GM23338 (cell line): ENCODE measurements around the gene DELE1. TPM values are rescaled to one million over a fixed set of nuclear protein-coding genes. Genes with fewer than 3 reads are reported as not detected.

ENCODE experiments used
- ATAC-seq: fragments of 200-7000 bp; cut with Tn5 transposase; 3 replicates; pipeline ENCODE4 v1.9.1; 2020
- DNase-seq: peaks from one replicate; pipeline ENCODE4 v3.0.0-alpha.2; 2015; ENCODE audit warnings: low spot score
- H2AFZ ChIP-seq: fragments of 200-600 bp; sonication (generic); 2 replicates; pipeline ENCODE4 v1.8.0; 2016; ENCODE audit warnings: antibody characterized with exemption, mild to moderate bottlenecking, moderate library complexity
- H3F3A ChIP-seq: fragments of 200-600 bp; sonication (generic); replicated peaks from 2 replicates; pipeline ENCODE4 v1.8.0; 2017; ENCODE audit warnings: antibody characterized with exemption, mixed run types, low read depth
- H3K27ac ChIP-seq: fragments of 200-600 bp; sonication (generic); 2 replicates; pipeline ENCODE4 v1.6.1; 2016; ENCODE audit warnings: low read depth
- H3K27me3 ChIP-seq: fragments of 200-600 bp; sonication (generic); 2 replicates; pipeline ENCODE4 v1.8.0; 2016; ENCODE audit warnings: mild to moderate bottlenecking, mixed run types, moderate library complexity; ENCODE audit not compliant: insufficient read depth
- H3K36me3 ChIP-seq: fragments of 200-600 bp; sonication (generic); 2 replicates; pipeline ENCODE4 v1.8.0; 2016; ENCODE audit warnings: mild to moderate bottlenecking; ENCODE audit not compliant: insufficient read depth
- H3K4me1 ChIP-seq: fragments of 200-600 bp; sonication (generic); 2 replicates; pipeline ENCODE4 v1.8.0; 2016; ENCODE audit warnings: mild to moderate bottlenecking, moderate library complexity; ENCODE audit not compliant: insufficient read depth
- H3K4me2 ChIP-seq: fragments of 200-600 bp; sonication (generic); 2 replicates; pipeline ENCODE4 v1.7.1; 2017; ENCODE audit warnings: mixed run types
- H3K4me3 ChIP-seq: fragments of 200-600 bp; sonication (generic); 2 replicates; pipeline ENCODE4 v1.6.1; 2016; ENCODE audit warnings: mixed run types
- H3K79me2 ChIP-seq: fragments of 200-600 bp; sonication (generic); replicated peaks from 2 replicates; pipeline ENCODE4 v1.8.0; 2017; ENCODE audit warnings: mild to moderate bottlenecking; ENCODE audit not compliant: insufficient read depth
- H3K9me2 ChIP-seq: fragments of 200-600 bp; sonication (generic); 2 replicates; pipeline ENCODE4 v1.8.0; 2017; ENCODE audit not compliant: insufficient read depth
- H4K20me1 ChIP-seq: fragments of 200-600 bp; sonication (generic); replicated peaks from 2 replicates; pipeline ENCODE4 v1.8.0; 2017; ENCODE audit warnings: mild to moderate bottlenecking; ENCODE audit not compliant: insufficient read depth
- H3K27ac Mint-ChIP-seq: 2 replicates; pipeline ENCODE4 v1.8.0; 2020; ENCODE audit warnings: inconsistent platforms, mild to moderate bottlenecking, moderate library complexity, mixed read lengths
- H3K27me3 Mint-ChIP-seq: 3 replicates; pipeline ENCODE4 v1.8.0; 2022; ENCODE audit warnings: low read depth, mild to moderate bottlenecking, moderate library complexity, mixed read lengths, inconsistent platforms; ENCODE audit not compliant: insufficient read depth, poor library complexity
- H3K36me3 Mint-ChIP-seq: 3 replicates; pipeline ENCODE4 v1.8.0; 2021; ENCODE audit warnings: low read depth, mild to moderate bottlenecking, inconsistent platforms, moderate library complexity, mixed read lengths
- H3K4me1 Mint-ChIP-seq: 3 replicates; pipeline ENCODE4 v1.8.0; 2020; ENCODE audit warnings: mild to moderate bottlenecking, inconsistent platforms, mixed read lengths
- H3K4me3 Mint-ChIP-seq: 3 replicates; pipeline ENCODE4 v1.8.0; 2021; ENCODE audit warnings: moderate library complexity, mild to moderate bottlenecking, inconsistent platforms, mixed read lengths
- H3K9me3 Mint-ChIP-seq: 3 replicates; pipeline ENCODE4 v1.8.0; 2020; ENCODE audit warnings: moderate library complexity, mild to moderate bottlenecking, inconsistent platforms, mixed read lengths
- EZH2 ChIP-seq: fragments of 200-600 bp; sonication (generic); IDR thresholded peaks from one replicate; pipeline ENCODE4 v1.8.0; 2017; ENCODE audit warnings: antibody characterized with exemption, mild to moderate bottlenecking, low read depth; ENCODE audit not compliant: unreplicated experiment
- JUNB ChIP-seq: IDR thresholded peaks from one replicate; pipeline ENCODE4 v1.6.1; 2016; ENCODE audit warnings: antibody characterized with exemption; ENCODE audit not compliant: unreplicated experiment
- NANOG ChIP-seq: IDR thresholded peaks from 2 replicates; pipeline ENCODE4 v1.6.1; 2016; ENCODE audit warnings: antibody characterized with exemption, borderline replicate concordance
- POLR2AphosphoS5 ChIP-seq: IDR thresholded peaks from 2 replicates; pipeline ENCODE4 v1.6.1; 2016; ENCODE audit warnings: antibody characterized with exemption, low read depth
- STAT1 ChIP-seq: IDR thresholded peaks from one replicate; pipeline ENCODE4 v1.6.1; 2016; ENCODE audit warnings: antibody characterized with exemption; ENCODE audit not compliant: unreplicated experiment
- ZNF331 ChIP-seq: fragments of 250-450 bp; sonication (Bioruptor Pico); IDR thresholded peaks from 2 replicates; pipeline ENCODE4 v1.5.0; 2020; ENCODE audit warnings: low read depth, mild to moderate bottlenecking, moderate library complexity
- polyA plus RNA-seq: library from polyadenylated mRNA; unstranded; fragments of >200 nt; fragmentation: Nextera tagmentation; extraction: Ambion mirVana; gene quantifications from 2 replicates; pipeline ENCODE4 v1.2.1, GENCODE V29; 2016
- total RNA-seq: library from RNA; depleted of rRNA; stranded (reverse); fragments of >200 nt; shearing (Covaris generic); gene quantifications from 2 replicates; pipeline ENCODE4 v1.2.3, GENCODE V29; 2014
- TF ChIP-seq, protein P1 (sequence below): fragments of 250-450 bp; sonication (Bioruptor Pico); IDR thresholded peaks from 2 replicates; pipeline ENCODE4 v1.5.0; 2020; ENCODE audit warnings: mild to moderate bottlenecking, moderate library complexity
- TF ChIP-seq, protein P2 (sequence below): IDR thresholded peaks from 2 replicates; pipeline ENCODE4 v1.6.1; 2016; ENCODE audit warnings: antibody characterized with exemption
- TF ChIP-seq, protein P3 (sequence below): IDR thresholded peaks from one replicate; pipeline ENCODE4 v1.6.1; 2018; ENCODE audit warnings: antibody characterized with exemption; ENCODE audit not compliant: unreplicated experiment
- TF ChIP-seq, protein P4 (sequence below), 2 experiments: fragments of 200-600 bp in 1 of 2; sonication (generic) in 1 of 2; conservative IDR thresholded peaks; 2 replicates each; pipeline versions ENCODE4 v1.5.1 to v1.6.1; 2016 to 2017; ENCODE audit warnings: antibody characterized with exemption in 2 of 2, low read depth in 2 of 2, mild to moderate bottlenecking in 2 of 2, moderate library complexity in 1 of 2

Gene DELE1
- total and polyA plus RNA-seq, 2 experiments from 2014 or later = 26.9 to 62.2 TPM

DNA sequence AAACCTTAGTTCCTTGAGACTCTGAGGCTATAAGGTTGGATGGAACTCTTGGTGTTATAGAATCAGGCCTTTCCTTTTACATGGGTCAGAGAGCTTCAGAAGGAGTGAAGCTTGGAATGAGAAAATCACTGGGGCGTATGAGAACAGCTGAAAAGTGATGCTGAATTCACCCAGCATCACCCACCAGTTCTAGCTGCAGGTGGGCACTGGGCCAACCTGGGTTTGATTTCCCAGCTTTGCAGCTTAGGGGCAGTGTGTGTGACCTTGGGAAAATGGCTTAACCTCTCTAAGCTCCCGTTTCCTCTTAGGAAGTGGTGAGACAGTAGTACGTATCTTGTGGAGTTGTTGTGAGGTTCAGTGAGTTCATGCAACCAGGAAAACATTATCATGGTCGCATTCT, 23.6 kb downstream of the DELE1 start (continued):
- TF ChIP-seq, protein P1, sequence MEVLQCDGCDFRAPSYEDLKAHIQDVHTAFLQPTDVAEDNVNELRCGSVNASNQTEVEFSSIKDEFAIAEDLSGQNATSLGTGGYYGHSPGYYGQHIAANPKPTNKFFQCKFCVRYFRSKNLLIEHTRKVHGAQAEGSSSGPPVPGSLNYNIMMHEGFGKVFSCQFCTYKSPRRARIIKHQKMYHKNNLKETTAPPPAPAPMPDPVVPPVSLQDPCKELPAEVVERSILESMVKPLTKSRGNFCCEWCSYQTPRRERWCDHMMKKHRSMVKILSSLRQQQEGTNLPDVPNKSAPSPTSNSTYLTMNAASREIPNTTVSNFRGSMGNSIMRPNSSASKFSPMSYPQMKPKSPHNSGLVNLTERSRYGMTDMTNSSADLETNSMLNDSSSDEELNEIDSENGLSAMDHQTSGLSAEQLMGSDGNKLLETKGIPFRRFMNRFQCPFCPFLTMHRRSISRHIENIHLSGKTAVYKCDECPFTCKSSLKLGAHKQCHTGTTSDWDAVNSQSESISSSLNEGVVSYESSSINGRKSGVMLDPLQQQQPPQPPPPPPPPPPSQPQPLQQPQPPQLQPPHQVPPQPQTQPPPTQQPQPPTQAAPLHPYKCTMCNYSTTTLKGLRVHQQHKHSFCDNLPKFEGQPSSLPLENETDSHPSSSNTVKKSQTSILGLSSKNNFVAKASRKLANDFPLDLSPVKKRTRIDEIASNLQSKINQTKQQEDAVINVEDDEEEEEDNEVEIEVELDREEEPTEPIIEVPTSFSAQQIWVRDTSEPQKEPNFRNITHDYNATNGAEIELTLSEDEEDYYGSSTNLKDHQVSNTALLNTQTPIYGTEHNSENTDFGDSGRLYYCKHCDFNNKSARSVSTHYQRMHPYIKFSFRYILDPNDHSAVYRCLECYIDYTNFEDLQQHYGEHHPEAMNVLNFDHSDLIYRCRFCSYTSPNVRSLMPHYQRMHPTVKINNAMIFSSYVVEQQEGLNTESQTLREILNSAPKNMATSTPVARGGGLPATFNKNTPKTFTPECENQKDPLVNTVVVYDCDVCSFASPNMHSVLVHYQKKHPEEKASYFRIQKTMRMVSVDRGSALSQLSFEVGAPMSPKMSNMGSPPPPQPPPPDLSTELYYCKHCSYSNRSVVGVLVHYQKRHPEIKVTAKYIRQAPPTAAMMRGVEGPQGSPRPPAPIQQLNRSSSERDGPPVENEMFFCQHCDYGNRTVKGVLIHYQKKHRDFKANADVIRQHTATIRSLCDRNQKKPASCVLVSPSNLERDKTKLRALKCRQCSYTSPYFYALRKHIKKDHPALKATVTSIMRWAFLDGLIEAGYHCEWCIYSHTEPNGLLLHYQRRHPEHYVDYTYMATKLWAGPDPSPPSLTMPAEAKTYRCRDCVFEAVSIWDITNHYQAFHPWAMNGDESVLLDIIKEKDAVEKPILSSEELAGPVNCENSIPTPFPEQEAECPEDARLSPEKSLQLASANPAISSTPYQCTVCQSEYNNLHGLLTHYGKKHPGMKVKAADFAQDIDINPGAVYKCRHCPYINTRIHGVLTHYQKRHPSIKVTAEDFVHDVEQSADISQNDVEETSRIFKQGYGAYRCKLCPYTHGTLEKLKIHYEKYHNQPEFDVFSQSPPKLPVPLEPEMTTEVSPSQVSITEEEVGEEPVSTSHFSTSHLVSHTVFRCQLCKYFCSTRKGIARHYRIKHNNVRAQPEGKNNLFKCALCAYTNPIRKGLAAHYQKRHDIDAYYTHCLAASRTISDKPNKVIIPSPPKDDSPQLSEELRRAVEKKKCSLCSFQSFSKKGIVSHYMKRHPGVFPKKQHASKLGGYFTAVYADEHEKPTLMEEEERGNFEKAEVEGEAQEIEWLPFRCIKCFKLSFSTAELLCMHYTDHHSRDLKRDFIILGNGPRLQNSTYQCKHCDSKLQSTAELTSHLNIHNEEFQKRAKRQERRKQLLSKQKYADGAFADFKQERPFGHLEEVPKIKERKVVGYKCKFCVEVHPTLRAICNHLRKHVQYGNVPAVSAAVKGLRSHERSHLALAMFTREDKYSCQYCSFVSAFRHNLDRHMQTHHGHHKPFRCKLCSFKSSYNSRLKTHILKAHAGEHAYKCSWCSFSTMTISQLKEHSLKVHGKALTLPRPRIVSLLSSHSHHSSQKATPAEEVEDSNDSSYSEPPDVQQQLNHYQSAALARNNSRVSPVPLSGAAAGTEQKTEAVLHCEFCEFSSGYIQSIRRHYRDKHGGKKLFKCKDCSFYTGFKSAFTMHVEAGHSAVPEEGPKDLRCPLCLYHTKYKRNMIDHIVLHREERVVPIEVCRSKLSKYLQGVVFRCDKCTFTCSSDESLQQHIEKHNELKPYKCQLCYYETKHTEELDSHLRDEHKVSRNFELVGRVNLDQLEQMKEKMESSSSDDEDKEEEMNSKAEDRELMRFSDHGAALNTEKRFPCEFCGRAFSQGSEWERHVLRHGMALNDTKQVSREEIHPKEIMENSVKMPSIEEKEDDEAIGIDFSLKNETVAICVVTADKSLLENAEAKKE (CRISPR knock-in tag) = no peak

DNA sequence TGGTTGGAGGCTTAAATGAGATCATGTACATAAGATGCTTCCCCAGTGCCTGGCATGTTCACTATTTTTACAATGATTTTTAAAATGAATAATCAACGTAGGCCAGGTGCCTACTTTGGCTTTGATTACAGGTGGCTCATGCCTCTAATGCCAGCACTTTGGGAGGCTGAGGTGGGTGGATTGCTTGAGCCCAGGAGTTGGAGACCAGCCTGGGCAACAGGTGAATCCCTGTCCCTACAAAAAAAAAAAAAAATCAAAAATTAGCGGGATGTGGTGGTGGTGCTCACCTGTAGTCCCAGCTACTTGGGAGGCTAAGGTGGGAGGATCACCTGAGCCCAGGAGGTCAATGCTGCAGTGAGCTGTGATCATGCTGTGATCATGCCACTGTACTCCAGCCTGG, 25.1 kb downstream of the DELE1 start:
- H3K27me3 Mint-ChIP-seq = peaks cover 2% of the 10 kb centered on the region
- Histone ChIP-seq H3K27me3 (no peaks in the 10 kb centered on the region), H2AFZ (no peak overlapping the region), H3F3A (peaks cover 4% of the 10 kb centered on the region; the same call in 1 of the 2 replicates), H3K4me3 (no peak overlapping the region), H3K27ac (no peak overlapping the region), H3K4me1 (peaks cover 16% of the 10 kb centered on the region; the same call in 1 of the 2 replicates), H3K4me2 (no peak overlapping the region), H3K9me2 (no peaks in the 10 kb centered on the region), H3K79me2 (no peaks in the 10 kb centered on the region), H4K20me1 (no peaks in the 10 kb centered on the region), H3K36me3 (no peaks in the 10 kb centered on the region)
- DNase-seq (no peak), ATAC-seq (no peak)
- H3K4me1 Mint-ChIP-seq = peaks cover 31% of the 10 kb centered on the region
- H3K27ac Mint-ChIP-seq = no peak overlapping the region
- no peak overlapping the region for H3K4me3 Mint-ChIP-seq
- no peaks in the 10 kb centered on the region for H3K36me3 Mint-ChIP-seq
- no peaks in the 10 kb centered on the region for H3K9me3 Mint-ChIP-seq
- TF ChIP-seq, protein P2, sequence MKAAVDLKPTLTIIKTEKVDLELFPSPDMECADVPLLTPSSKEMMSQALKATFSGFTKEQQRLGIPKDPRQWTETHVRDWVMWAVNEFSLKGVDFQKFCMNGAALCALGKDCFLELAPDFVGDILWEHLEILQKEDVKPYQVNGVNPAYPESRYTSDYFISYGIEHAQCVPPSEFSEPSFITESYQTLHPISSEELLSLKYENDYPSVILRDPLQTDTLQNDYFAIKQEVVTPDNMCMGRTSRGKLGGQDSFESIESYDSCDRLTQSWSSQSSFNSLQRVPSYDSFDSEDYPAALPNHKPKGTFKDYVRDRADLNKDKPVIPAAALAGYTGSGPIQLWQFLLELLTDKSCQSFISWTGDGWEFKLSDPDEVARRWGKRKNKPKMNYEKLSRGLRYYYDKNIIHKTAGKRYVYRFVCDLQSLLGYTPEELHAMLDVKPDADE = no peak
- TF ChIP-seq JUNB = no peak
- no peak for TF ChIP-seq NANOG
- TF ChIP-seq, protein P3, sequence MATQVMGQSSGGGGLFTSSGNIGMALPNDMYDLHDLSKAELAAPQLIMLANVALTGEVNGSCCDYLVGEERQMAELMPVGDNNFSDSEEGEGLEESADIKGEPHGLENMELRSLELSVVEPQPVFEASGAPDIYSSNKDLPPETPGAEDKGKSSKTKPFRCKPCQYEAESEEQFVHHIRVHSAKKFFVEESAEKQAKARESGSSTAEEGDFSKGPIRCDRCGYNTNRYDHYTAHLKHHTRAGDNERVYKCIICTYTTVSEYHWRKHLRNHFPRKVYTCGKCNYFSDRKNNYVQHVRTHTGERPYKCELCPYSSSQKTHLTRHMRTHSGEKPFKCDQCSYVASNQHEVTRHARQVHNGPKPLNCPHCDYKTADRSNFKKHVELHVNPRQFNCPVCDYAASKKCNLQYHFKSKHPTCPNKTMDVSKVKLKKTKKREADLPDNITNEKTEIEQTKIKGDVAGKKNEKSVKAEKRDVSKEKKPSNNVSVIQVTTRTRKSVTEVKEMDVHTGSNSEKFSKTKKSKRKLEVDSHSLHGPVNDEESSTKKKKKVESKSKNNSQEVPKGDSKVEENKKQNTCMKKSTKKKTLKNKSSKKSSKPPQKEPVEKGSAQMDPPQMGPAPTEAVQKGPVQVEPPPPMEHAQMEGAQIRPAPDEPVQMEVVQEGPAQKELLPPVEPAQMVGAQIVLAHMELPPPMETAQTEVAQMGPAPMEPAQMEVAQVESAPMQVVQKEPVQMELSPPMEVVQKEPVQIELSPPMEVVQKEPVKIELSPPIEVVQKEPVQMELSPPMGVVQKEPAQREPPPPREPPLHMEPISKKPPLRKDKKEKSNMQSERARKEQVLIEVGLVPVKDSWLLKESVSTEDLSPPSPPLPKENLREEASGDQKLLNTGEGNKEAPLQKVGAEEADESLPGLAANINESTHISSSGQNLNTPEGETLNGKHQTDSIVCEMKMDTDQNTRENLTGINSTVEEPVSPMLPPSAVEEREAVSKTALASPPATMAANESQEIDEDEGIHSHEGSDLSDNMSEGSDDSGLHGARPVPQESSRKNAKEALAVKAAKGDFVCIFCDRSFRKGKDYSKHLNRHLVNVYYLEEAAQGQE = no peak
- TF ChIP-seq POLR2AphosphoS5 = no peak
- TF ChIP-seq, protein P4, sequence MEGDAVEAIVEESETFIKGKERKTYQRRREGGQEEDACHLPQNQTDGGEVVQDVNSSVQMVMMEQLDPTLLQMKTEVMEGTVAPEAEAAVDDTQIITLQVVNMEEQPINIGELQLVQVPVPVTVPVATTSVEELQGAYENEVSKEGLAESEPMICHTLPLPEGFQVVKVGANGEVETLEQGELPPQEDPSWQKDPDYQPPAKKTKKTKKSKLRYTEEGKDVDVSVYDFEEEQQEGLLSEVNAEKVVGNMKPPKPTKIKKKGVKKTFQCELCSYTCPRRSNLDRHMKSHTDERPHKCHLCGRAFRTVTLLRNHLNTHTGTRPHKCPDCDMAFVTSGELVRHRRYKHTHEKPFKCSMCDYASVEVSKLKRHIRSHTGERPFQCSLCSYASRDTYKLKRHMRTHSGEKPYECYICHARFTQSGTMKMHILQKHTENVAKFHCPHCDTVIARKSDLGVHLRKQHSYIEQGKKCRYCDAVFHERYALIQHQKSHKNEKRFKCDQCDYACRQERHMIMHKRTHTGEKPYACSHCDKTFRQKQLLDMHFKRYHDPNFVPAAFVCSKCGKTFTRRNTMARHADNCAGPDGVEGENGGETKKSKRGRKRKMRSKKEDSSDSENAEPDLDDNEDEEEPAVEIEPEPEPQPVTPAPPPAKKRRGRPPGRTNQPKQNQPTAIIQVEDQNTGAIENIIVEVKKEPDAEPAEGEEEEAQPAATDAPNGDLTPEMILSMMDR (conservative IDR thresholded peaks at IDR 0.05; ENCODE audit: low read depth in 2 of 2) = no peak
- TF ChIP-seq STAT1 = no peak
- no peak for TF ChIP-seq EZH2
- no peak for TF ChIP-seq ZNF331 (CRISPR knock-in tag)
